Measurements from ENCODE around the gene EPN2. TPM values are rescaled to one million over a fixed set of nuclear protein-coding genes. Genes with fewer than 3 reads are reported as not detected.

EPN2 gene
- total RNA-seq, 2 experiments from 2014 or later: 3.2 to 4.6 TPM

GRCh38 chr17:19264681-19265080 lies 27.5 kb downstream of the EPN2 start:
- Mint-ChIP-seq H3K9me3 (no peaks in the 10 kb centered on the region), H3K27me3 (peaks cover 9% of the 10 kb centered on the region), H3K4me3 (no peak overlapping the region), H3K36me3 (ENCODE audit: low read depth) (no peaks in the 10 kb centered on the region), H3K4me1 (ENCODE audit: low read depth) (no peaks in the 10 kb centered on the region), H3K27ac (no peak overlapping the region)
- ChIA-PET CTCF (no interaction called here), POLR2A (interaction anchor here (0.6 kb wide), 1 partner anchor 9 kb away, joined by 3 read pairs; no protein-coding TSS in a partner anchor)
- no peak for ATAC-seq
- TF ChIP-seq CTCF (IDR thresholded peaks at IDR 0.05): no peak
- no peak for DNase-seq
- intact Hi-C loops (cut with micrococcal nuclease): no loop called here

GRCh38 chr17:19265755-19266154 lies 28.6 kb downstream of the EPN2 start:
- Mint-ChIP-seq H3K4me1 (ENCODE audit: low read depth) (no peaks in the 10 kb centered on the region), H3K9me3 (no peaks in the 10 kb centered on the region), H3K27ac (no peak overlapping the region), H3K27me3 (peaks cover 7% of the 10 kb centered on the region), H3K36me3 (ENCODE audit: low read depth) (no peaks in the 10 kb centered on the region), H3K4me3 (no peak overlapping the region)
- TF ChIP-seq CTCF (IDR thresholded peaks at IDR 0.05): no peak
- ChIA-PET POLR2A (no interaction called here), CTCF (no interaction called here)
- ATAC-seq: no peak
- no peak for DNase-seq
- intact Hi-C loops (cut with micrococcal nuclease): no loop called here

GRCh38 chr17:19268611-19269010 lies 31.4 kb downstream of the EPN2 start:
- Mint-ChIP-seq H3K27ac (no peak overlapping the region), H3K4me3 (no peak overlapping the region), H3K4me1 (ENCODE audit: low read depth) (no peaks in the 10 kb centered on the region), H3K36me3 (ENCODE audit: low read depth) (no peaks in the 10 kb centered on the region), H3K27me3 (peaks cover 3% of the 10 kb centered on the region), H3K9me3 (no peaks in the 10 kb centered on the region)
- TF ChIP-seq CTCF (IDR thresholded peaks at IDR 0.05): no peak
- DNase-seq (no peak), ATAC-seq (no peak)
- intact Hi-C loops (cut with micrococcal nuclease): no loop called here
- ChIA-PET POLR2A (no interaction called here), CTCF (no interaction called here)

- no peak for ATAC-seq
- no peak for TF ChIP-seq CTCF (IDR thresholded peaks at IDR 0.05)
- H3K4me1 Mint-ChIP-seq (ENCODE audit: low read depth): no peaks in the 10 kb centered on the region
- POLR2A ChIA-PET: no interaction called here
- H3K36me3 Mint-ChIP-seq (ENCODE audit: low read depth): no peaks in the 10 kb centered on the region
- H3K9me3 Mint-ChIP-seq: no peaks in the 10 kb centered on the region
- intact Hi-C loops (cut with micrococcal nuclease): no loop called here
- peaks cover 3% of the 10 kb centered on the region for H3K27me3 Mint-ChIP-seq
- DNase-seq: no peak
- no peak overlapping the region for H3K27ac Mint-ChIP-seq
- CTCF ChIA-PET: no interaction called here
- no peak overlapping the region for H3K4me3 Mint-ChIP-seq
These were observed 31.9 kb downstream of the EPN2 start for GRCh38 chr17:19269106-19269505.

GRCh38 chr17:19269641-19270040 lies 32.5 kb downstream of the EPN2 start:
- CTCF ChIA-PET: no interaction called here
- no peaks in the 10 kb centered on the region for H3K36me3 Mint-ChIP-seq (ENCODE audit: low read depth)
- peaks cover 3% of the 10 kb centered on the region for H3K27me3 Mint-ChIP-seq
- no peak overlapping the region for H3K27ac Mint-ChIP-seq
- POLR2A ChIA-PET: no interaction called here
- DNase-seq: no peak
- no peaks in the 10 kb centered on the region for H3K9me3 Mint-ChIP-seq
- no peak overlapping the region for H3K4me3 Mint-ChIP-seq
- H3K4me1 Mint-ChIP-seq (ENCODE audit: low read depth): no peaks in the 10 kb centered on the region
- TF ChIP-seq CTCF (IDR thresholded peaks at IDR 0.05): no peak
- ATAC-seq: no peak
- intact Hi-C loops (cut with micrococcal nuclease): no loop called here

All from activated CD8-positive, alpha-beta T cell treated with anti-CD3 and anti-CD28 coated beads for 36 hours (primary cell).